NOMO-1 treated with DMSO at 0.1 percent for 48 hours (cell line): Measurements from ENCODE around the gene DMRTB1.

Experiments used
- DNase-seq: peaks from one replicate; lab custom pipeline; 2025; ENCODE audit not compliant: unreplicated experiment; lab: John Stamatoyannopoulos, UW

Gene DMRTB1

DNA sequence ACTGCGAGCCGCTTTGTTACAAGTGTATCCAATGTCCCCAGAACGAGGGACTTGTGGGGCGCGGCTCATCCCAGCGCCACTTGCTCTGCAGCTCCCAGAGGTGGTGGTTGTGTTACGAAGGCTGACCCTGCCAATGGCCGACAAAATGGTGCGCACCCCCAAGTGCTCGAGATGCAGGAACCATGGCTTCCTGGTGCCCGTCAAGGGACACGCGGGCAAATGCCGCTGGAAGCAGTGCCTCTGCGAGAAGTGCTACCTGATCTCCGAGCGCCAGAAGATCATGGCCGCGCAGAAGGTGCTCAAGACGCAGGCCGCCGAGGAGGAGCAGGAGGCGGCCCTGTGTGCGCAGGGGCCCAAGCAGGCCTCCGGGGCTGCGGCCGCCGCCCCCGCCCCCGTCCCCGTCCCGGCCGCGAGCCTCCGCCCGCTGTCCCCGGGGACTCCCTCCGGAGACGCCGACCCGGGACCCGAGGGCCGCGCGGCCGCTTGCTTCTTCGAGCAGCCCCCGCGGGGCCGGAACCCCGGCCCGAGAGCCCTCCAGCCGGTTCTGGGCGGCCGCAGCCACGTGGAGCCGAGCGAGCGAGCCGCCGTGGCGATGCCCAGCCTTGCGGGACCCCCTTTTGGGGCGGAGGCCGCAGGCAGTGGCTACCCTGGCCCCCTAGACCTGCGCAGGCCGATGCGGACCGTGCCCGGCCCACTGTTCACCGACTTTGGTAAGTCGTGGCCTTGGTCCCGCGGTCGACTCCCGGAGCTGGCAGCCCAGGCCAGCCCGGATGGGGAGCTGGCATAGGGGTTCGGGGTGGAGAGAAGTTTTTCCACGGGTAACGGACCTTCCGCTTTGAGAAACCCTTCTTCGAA lies at the start of gene DMRTB1:
Gene DMRTB1 (plus strand): TSS at position 79 of the 855 bp plus-strand sequence. CDS start 55 bp downstream, at position 134.
- no peak for DNase-seq

DNA sequence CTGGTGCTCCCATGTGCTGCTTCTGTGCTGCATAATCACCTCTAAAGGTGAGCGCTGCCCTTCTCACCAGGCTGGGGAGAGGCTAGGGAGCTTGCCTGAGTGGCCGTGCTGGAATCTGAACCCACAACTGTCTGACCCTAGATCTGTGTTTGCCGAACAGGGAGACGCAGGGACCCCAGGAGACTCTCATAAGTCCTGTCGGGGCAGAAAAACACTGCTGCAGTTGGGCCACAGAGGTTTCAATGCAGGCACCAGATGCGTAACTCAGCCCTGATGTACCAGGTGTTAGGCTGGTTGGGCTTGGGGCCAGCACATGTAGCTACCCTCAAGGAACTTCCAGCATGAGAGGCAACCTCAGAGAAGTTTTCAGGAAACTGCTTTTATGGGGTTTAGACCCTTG lies 49.5 kb upstream of the DMRTB1 start:
- DNase-seq = no peak

DNA sequence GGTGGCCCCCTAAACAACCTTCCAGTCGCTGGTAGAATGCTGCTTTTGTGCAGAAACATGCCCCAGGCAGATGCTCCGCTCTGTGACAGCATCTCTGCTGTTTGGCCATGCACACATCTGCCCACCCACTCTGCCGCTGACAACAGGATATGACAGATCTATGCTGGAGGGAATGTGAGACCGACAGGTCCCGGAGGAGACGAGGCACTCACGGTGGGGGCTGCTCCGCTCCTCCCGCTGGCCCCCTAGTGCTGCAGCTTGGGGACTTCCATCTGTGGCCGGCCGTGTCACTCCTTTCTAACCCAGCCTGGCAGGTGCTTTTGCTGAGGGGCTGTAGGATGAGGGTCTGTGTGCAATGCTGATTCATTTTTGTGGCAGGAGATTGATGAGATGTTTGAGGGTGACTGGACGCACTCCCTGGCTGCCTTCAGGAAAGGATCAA lies 49.1 kb upstream of the DMRTB1 start:
- DNase-seq = no peak

DNA sequence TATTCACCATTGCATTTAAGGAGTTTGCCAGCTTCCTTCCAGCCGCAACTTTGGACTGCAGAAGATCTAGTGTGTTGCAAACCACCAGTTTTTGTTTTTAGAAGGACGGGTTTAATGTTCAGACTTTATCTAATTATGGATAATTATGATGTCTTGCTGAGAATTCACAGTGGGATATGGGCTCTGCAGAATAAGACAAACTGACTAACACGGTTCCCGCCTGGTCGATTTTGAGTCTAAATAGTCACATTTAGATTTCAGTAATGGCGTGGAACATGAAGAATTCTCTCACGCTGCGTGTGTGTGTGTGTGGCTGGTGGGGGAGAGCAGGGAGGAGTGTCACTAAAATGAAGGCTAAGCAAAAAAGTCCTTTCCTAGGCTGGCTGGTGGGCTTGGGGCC lies 48.5 kb upstream of the DMRTB1 start:
- DNase-seq = no peak

DNA sequence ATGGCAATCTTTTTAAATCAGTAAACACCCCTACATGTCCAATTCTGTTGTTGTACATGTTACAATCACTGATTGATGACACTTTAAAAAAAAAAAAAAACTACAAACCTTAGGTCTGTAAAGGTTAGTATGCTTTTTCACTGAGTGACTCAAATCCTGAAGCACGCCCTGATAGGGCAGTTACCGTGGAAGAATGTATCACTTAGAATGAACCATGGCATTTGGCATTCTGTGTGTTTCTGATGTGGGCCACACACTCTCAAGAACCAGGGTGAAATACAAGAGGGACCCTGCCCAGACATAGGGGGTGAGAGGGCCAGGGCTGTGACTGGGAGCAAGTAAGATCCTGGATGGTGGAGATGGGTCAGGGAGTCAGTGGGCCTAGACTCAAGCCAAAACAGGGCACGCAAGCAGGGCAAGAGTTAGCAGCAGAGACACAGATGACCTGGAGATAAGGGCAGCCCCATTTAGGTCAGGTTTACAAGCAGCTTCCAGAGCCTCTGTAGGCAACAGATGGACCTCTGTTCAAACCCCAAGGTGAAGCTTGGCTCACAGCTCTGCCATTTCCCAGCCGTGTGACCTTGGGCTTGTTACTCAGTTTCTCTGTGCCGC lies 47.6 kb upstream of the DMRTB1 start:
- DNase-seq = no peak

DNA sequence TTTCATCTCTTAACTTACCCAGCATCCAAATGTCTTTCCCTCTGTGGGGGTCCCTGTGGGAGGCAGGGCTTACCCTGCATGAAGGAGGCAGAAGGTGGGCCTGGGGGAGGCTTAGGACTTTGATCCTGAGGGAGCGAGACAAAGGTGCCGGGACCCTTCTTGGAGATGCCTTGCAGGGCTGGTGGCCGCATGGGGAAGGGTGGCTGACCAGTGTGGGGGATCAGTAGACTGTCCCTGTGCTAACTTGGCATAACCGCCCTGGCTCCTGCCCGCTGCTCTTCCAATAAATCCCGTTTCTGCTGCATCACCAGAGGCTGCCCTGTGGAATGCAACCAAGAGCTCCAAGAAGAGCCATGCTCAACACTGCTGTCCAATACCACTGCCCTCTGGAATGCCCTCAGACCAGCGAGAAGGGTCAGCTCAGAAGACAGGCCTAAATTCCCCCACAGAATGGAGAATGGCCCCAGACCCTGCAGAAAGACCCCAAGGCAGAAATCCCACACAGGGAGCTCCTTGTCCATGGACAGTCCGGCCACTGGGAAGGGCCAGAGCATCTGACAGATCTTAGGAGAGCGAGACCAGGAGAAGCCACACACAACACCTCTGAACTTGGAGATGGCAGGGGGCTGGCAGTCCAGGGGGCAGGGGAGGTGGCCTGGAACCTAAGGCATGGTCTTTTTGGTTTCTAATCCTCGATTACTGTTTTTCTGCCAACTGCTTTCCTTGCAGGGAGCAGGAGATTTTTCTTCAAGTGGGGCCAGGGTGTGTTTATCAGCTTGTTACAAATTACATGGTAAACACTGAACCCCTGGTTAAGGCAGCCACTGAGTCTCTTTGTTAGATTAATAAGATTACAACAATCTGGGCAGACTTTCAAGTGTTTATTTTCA lies 46.7 kb upstream of the DMRTB1 start:
- no peak for DNase-seq

DNA sequence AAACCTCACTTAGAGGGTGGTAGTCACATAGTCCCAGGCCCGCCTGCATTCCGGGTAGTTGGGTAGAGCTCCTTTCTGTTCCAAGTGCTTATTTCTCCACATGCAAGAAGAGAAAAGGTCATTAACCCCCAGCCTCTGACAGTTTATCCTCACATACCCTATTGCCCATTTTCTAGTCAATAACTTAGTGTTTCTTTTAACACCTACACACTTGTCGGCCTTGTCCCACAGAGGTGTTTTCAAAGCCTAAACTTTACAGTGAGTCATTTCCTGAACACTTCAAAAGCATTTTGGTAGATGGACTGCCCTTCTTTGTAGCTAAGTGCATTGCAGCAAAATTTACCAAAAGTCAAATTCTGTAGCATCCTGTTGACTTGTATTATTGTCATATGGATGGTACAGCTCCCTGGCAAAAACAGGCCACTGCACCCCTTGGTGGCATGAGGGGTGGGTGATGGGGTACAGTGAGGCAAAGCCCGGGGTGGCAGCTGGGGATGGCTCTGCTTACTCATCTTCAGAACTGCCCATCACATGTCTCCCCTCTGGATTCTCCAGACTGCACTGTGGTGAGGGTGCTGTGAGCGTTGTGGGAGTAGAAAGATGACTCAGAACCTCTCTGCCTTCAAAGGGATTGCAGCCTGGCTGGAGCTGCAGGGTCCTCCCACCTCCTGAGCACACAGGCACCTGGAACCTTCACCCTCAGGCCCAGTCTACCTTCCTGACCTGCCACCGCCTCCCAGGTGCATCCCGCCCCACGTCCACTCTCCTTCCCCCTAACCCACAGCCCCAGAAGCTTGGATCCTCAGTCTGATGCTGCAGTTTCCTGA lies 45.8 kb upstream of the DMRTB1 start:
- DNase-seq = no peak

DNA sequence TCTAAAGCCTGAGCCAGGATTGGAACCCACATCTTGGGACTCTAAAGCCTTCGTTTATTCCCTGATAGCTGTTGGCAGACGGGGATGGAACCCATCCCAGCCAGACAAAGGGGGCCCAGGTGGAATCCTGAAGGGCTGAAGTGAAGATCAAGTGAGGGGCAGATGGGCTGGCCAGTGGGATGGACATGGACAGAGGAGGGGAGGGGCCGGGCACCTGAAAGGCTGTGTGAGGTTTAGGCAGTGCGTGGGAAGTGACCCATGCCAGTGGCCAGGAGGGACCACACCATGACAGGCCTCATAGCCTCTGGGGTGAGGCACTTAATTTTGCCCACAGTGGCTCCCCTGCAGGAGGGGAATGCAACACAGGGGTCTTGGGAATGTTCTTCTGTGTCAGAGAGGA lies 44.6 kb upstream of the DMRTB1 start:
- no peak for DNase-seq

DNA sequence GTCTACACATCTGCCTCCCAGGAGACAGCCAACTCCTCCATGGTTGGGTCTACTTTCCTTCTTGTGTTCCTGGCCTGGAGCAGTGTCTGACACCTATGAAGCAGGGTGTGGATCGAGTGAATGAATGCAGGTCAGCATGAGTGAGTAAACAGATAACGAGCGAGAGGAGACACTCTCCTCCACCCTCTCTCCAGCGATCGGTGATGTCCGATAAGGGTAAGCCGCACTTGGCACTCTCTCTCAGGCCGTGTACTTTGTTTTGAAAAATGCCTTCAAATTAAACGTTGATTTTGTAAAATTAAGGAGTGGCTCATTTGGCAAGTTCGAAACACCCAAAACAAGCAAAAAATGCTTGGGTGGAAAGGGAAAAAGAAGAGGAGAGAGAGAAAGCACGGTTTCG lies 43.8 kb upstream of the DMRTB1 start:
- DNase-seq = no peak

DNA sequence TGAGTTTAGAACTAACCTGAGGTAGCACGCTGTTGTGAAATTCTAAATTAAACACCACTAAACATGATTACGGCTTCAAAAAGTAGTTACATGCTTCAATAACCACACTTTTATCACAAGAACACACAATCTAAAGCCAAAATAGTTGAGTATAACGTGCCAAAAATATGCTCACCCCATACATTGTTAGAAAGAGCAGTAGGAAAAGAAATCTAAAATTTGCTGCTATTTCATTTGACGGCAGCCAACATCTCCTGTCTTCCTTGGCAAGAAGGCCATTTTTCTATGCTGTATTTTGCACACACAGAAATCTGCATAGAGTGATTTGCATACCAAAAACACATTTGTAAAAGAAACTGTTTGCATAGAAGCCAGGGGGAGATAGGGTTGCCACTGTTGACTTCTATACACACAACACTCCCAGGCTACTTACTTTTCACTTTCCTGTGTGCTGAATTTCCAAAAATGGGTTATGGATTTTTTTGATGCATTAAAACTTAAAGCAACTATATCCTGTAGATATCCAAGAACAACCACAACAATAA lies 42.9 kb upstream of the DMRTB1 start:
- DNase-seq = no peak

DNA sequence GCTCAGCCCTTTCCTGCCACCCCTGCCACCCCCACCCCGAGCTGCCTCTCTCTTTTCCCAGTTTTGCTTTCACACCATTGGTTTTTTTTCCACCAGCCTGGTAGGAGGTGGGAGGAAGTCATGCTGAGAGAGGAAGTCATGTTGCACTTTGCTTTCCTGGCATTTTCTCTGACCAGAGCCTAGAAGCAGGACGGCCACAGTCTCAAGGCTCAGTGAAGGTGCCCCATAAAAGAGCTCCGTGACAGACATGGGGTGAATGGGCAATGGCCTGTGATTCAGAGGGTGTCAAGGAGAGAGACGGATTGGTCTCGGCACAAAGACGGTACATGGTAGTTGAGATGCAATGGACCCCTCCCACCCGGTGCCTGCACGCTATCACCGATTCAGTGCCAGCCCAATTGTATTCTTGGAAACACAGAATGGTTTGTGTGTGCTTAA lies 42.1 kb upstream of the DMRTB1 start:
- no peak for DNase-seq

DNA sequence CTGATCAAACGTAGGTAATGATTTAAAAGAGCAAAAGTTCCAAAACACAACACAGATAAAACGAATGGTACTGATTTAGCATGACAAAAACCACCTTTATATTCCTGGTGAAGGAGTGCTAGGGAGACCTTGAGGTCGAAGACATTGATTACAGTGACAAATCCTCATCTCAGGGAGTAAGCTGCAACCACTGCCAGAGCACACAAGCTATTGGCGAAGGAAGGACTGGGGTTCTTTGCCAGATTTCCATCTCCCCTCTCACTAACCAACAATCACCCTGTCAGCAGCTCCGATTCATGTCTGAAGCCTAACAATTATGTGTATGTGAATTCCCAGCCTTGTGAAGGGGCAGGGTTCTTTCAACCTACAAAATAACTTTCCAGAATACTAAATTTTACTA lies 40.2 kb upstream of the DMRTB1 start:
- DNase-seq = no peak

DNA sequence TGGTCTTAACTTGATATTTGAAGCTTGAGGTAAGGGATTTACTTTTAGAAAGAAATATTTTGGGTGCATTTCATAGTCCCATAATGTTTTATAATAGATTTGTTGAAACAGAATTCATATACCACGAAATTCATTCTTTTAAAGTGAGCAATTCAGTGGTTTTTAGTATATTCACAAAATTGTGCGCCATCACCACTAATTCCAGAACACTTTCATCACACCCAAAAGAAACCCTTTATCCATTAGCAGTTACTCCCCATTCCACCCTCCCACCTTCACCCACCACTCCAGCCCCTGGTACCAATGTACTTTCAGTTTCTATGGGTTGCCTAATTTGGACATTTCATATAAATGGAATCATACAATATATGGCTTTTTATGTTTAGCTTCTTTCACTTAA lies 38.9 kb upstream of the DMRTB1 start:
- DNase-seq = no peak

DNA sequence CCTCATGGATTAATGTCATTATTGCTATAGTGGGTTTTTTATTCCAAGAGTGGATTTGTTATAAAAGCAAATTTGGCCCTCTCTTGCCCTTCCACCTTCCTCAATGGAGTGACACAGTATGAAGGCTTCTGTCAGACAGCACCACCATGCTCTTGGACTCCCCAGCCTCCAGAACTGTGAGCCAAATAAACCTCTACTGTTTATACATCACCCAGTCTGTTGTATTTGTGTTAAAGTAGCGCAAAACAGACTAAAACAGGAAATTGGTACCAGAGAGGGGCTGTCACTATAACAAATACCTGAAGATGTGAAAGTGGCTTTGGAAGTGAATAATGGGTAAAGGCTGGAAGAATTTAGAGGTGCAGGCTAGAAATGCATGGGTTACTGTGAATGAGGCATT lies 38.0 kb upstream of the DMRTB1 start:
- DNase-seq = no peak

DNA sequence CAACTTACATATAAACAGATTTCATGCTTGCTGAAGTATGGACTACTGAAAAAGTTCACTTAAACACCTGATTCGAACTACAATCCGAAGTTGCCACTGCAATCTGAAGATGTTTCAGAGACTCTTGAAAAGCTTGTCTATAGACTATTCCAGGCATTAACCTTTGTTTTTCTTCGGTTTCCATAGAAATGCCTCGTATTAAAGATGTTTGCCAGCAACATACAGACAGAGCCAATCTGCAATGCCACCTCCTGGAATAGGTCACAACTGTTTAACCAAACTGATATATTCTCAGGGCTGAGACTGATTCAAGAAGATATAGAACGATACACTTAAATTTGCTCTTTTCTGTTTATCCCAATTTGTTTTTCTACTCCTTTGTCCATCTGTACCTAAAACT lies 28.9 kb upstream of the DMRTB1 start:
- DNase-seq = no peak

DNA sequence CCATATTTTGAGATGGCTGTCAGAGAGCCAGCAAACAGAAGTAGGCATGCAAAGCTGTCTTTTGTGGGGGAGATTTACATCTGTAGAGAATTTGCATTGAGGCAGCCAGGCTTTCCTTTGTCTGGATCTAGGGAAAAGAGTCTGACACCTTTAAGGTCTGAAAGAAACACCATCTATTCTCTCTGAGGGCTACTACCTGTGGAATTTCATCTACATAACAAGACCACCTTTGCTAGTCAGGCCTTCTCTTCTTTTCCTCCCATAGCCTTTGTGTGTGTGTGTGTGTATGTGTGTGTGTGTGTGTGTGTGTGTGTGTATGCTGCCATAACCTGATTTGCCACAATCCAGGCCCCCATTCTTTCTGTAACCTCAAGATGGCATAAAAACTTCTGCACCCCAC lies 28.4 kb upstream of the DMRTB1 start:
- DNase-seq = no peak

DNA sequence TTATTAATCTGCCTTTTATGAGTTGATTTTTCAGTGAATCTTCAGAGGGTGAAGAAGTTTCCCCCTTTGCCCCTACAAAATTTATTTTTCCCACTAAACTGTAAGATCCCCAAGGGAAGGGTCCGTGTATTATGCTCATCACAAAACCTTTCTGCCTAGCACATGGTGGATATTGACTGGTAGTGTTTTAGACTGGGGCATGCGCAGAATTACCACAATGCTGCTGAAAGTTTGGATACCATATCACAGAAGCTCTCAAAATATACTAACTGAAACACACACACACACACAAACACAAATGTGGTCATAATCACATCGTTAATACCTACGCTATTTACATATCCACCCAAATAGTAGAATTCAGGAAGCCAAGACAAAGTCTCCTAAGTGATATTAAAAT lies 28.0 kb upstream of the DMRTB1 start:
- DNase-seq = no peak

DNA sequence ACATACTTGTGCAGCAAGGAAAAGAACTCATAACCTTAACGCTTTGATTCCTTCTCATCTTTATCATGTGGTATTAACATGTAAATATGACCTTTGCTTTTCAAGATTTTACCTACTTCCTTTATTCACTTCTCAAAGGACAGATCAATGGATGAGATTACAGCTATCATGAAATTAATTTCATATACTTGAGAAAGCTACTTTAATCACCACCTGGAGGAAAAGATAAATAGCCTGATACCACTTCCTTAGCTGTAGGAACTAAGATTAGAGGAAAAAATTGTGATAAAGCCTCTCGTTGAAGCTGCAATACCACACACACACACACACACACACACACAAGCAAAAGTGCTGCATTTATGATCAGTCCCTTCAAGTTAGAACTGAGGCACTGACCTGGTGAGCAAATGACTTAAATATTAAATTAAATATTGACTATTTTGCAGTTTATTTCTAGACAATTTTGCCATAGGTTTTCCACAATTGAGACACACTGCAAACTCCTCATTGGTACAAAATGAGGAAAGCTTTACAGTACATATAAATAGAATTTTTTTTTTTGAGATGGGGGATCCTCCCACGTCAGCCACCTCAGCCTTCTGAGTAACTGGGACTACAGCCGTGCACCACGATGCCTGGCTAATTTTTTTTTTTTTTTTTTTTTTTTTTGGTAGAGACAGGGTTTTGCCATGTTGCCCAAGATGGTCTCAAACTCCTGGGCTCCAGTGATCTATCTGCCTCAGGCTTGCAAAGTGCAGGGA lies 27.2 kb upstream of the DMRTB1 start:
- no peak for DNase-seq

DNA sequence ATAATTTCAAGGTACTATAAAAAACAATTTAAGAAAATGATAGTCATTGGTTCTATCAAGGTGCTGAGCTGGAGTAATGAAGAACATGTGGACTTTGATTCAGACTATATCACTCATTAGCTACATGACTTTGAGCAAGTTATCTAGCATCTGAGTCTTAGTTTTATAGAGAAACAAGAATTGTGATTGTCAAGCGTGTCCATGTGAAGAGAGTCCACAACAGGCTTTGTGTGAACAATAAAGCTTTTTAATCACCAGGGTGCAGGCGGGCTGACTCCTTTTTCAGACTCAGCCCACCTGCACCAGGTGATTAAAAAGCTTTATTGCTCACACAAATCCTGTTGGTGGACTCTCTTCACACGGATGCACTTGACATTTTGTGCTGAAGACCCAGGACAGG lies 26.6 kb upstream of the DMRTB1 start:
- DNase-seq = no peak
